Endothelial cell of umbilical vein (primary cell): ENCODE measurements around the gene MYT1. TPM values are rescaled to one million over a fixed set of nuclear protein-coding genes. Genes with fewer than 3 reads are reported as not detected.

Experiments
- BruUV-seq: library from RNA; stranded (reverse); fragments of 400-500 nt; replicated peaks from 2 replicates; lab custom pipeline; 2021; lab: Mats Ljungman, UMichigan
- CTCF ChIA-PET: fragments of 300-600, 350-600 bp; sonication (Branson Sonifier 250); formaldehyde crosslinking; loops from one replicate; lab custom pipeline; 2021; ENCODE audit warnings: antibody characterized with exemption, inconsistent platforms; lab: Charles Lee
- POLR2A ChIA-PET: fragments of 300-600, 350-600 bp; sonication (Branson Sonifier 250); formaldehyde crosslinking; loops from one replicate; lab custom pipeline; 2021; ENCODE audit warnings: antibody characterized with exemption, inconsistent platforms; lab: Charles Lee
- DNase-seq: peaks from one replicate; pipeline ENCODE4 v3.0.0-alpha.2; 2011; ENCODE audit warnings: low read depth, low spot score
- FAIRE-seq: peaks from 2 replicates; lab custom pipeline; 2011; peaks lifted over from hg19 to GRCh38; lab: Jason Lieb, UNC
- H2AFZ ChIP-seq: 2 replicates; pipeline ENCODE4 v1.6.0; 2012; ENCODE audit warnings: low read depth, low read length, control low read depth, inconsistent platforms
- H3K27ac ChIP-seq: 2 replicates; pipeline ENCODE4 v1.5.1; 2011; ENCODE audit warnings: low read depth, mild to moderate bottlenecking, control low read depth, low read length, moderate library complexity; ENCODE audit not compliant: insufficient read depth
- H3K27me3 ChIP-seq, 2 experiments: 2 replicates each; pipeline versions ENCODE4 v1.6.0 to v1.6.1; 2011; ENCODE audit warnings: low read length in 2 of 2, mixed read lengths in 1 of 2; ENCODE audit not compliant: control insufficient read depth in 2 of 2, insufficient read depth in 2 of 2
- H3K36me3 ChIP-seq, 2 experiments: 2 replicates in 1 of 2; 3 replicates in 1 of 2; pipeline ENCODE4 v1.5.1; 2011; ENCODE audit warnings: low read length in 2 of 2, mild to moderate bottlenecking in 1 of 2, moderate library complexity in 1 of 2; ENCODE audit not compliant: control insufficient read depth in 2 of 2, insufficient read depth in 2 of 2; ENCODE audit errors: extremely low read depth in 1 of 2
- H3K4me1 ChIP-seq: 3 replicates; pipeline ENCODE4 v1.5.1; 2011; ENCODE audit warnings: mild to moderate bottlenecking, low read length; ENCODE audit not compliant: control insufficient read depth, insufficient read depth; ENCODE audit errors: extremely low read depth
- H3K4me2 ChIP-seq: 2 replicates; pipeline ENCODE4 v1.6.1; 2011; ENCODE audit warnings: low read length, control low read depth, mixed read lengths; ENCODE audit not compliant: insufficient read depth
- H3K4me3 ChIP-seq, 3 experiments: fragments of 200-600 bp in 1 of 3; sonication (generic), shearing (Covaris generic) in 1 of 3; replicated peaks in 1 of 3; 2 replicates each; pipeline ENCODE4 v1.5.1; 2011 to 2016; ENCODE audit warnings: control low read depth in 3 of 3, low read length in 3 of 3, mild to moderate bottlenecking in 2 of 3, inconsistent platforms in 1 of 3, low read depth in 1 of 3, moderate library complexity in 1 of 3; ENCODE audit not compliant: insufficient read depth in 1 of 3
- H3K79me2 ChIP-seq: 2 replicates; pipeline ENCODE4 v1.6.0; 2012; ENCODE audit warnings: low read length, inconsistent platforms; ENCODE audit not compliant: control insufficient read depth, insufficient read depth
- H3K9ac ChIP-seq: replicated peaks from 2 replicates; pipeline ENCODE3; 2011; ENCODE audit warnings: low read length, control low read depth; ENCODE audit not compliant: insufficient read depth; ENCODE audit errors: extremely low read depth
- H3K9me1 ChIP-seq: replicated peaks from 3 replicates; pipeline ENCODE4 v1.6.0; 2011; ENCODE audit warnings: mild to moderate bottlenecking, low read length; ENCODE audit not compliant: control insufficient read depth, insufficient read depth; ENCODE audit errors: extremely low read depth
- H3K9me3 ChIP-seq: replicated peaks from 2 replicates; pipeline ENCODE4 v1.5.1; 2012; ENCODE audit warnings: low read length, inconsistent platforms; ENCODE audit not compliant: control insufficient read depth, insufficient read depth
- H4K20me1 ChIP-seq: replicated peaks from 2 replicates; pipeline ENCODE3; 2011; ENCODE audit warnings: mild to moderate bottlenecking, low read length; ENCODE audit not compliant: control insufficient read depth, insufficient read depth; ENCODE audit errors: extremely low read depth
- CTCF ChIP-seq, 2 donors: IDR thresholded peaks; 1 replicate in 1 of 2; 2 replicates in 1 of 2; pipeline ENCODE4 v1.5.1; 2011; ENCODE audit warnings: low read length in 2 of 2, mild to moderate bottlenecking in 2 of 2, moderate library complexity in 2 of 2, control low read depth in 1 of 2, inconsistent platforms in 1 of 2, low read depth in 1 of 2; ENCODE audit not compliant: insufficient read depth in 1 of 2; ENCODE audit errors: extremely low read depth in 1 of 2
- EZH2 ChIP-seq: IDR thresholded peaks from 2 replicates; pipeline ENCODE4 v1.6.1; 2012; ENCODE audit warnings: borderline replicate concordance, low read depth, mild to moderate bottlenecking, moderate library complexity, low read length, inconsistent platforms; ENCODE audit not compliant: severe bottlenecking
- FOS ChIP-seq: IDR thresholded peaks from 2 replicates; pipeline ENCODE4 v1.6.1; 2011; ENCODE audit warnings: mild to moderate bottlenecking, low read length, moderate library complexity, borderline replicate concordance; ENCODE audit not compliant: insufficient read depth
- GATA2 ChIP-seq: IDR thresholded peaks from 2 replicates; pipeline ENCODE4 v1.7.0; 2011; ENCODE audit warnings: low read depth, mild to moderate bottlenecking, moderate library complexity, mixed read lengths, low read length; ENCODE audit not compliant: insufficient read length, insufficient read depth
- JUN ChIP-seq: IDR thresholded peaks from 2 replicates; pipeline ENCODE4 v1.6.1; 2011; ENCODE audit warnings: borderline replicate concordance, low read depth; ENCODE audit not compliant: insufficient read length, insufficient read depth
- MAX ChIP-seq: IDR thresholded peaks from 2 replicates; pipeline ENCODE4 v1.6.1; 2011; ENCODE audit not compliant: insufficient read depth, insufficient read length
- MYC ChIP-seq: IDR thresholded peaks from one replicate; pipeline ENCODE4 v1.6.1; 2011; ENCODE audit warnings: mild to moderate bottlenecking, low read depth, low read length
- POLR2A ChIP-seq: IDR thresholded peaks from 2 replicates; pipeline ENCODE4 v1.6.1; 2012; ENCODE audit warnings: low read depth, mild to moderate bottlenecking, control low read depth, low read length
- POLR2AphosphoS5 ChIP-seq: IDR thresholded peaks from 2 replicates; pipeline ENCODE4 v1.6.1; 2012; ENCODE audit warnings: low read depth, mild to moderate bottlenecking, control low read depth, low read length, moderate library complexity; ENCODE audit not compliant: insufficient read depth
- dilution Hi-C: fragments of 300-500 bp; cut with MboI; formaldehyde crosslinking; loops from one replicate; pipeline ENCODE4 v1.15.0; 2019; ENCODE audit warnings: low sequenced_read_pairs; ENCODE audit not compliant: extremely low pct_ligation_motif_present
- intact Hi-C: fragments of 100-400 bp; cut with micrococcal nuclease; formaldehyde crosslinking; loops from one replicate; pipeline ENCODE4 v1.10.0; 2022
- polyA plus RNA-seq, 4 experiments: library from polyadenylated mRNA; depleted of rRNA in 3 of 4; stranded (reverse) in 3 of 4; unstranded in 1 of 4; fragments of >200 nt; gene quantifications; 2 replicates each; pipeline versions ENCODE4 v1.2.1 to v1.2.3, GENCODE V29; 2011 to 2012; ENCODE audit warnings: missing spikeins in 1 of 4
- total RNA-seq: library from RNA; stranded (reverse); gene quantifications from 2 replicates; pipeline ENCODE4 v1.2.3, GENCODE V29; 2021

The MYT1 gene
- total and polyA plus RNA-seq, 2 donors (not counting 3 experiments of a cell fraction or from before 2014, with no cell fraction given), result not detected

GRCh38 chr20:64203037-64203777 lies 39.0 kb downstream of the MYT1 start:
- H3K9me3 ChIP-seq, result no peaks in the 10 kb centered on the region
- DNase-seq (no peak), FAIRE-seq (no peak)
- no peak overlapping the region for H3K4me2 ChIP-seq
- no peak overlapping the region for H3K27ac ChIP-seq
- no peak for TF ChIP-seq GATA2
- TF ChIP-seq CTCF (IDR thresholded peaks at IDR 0.05; ENCODE audit: extremely low read depth in 1 of 2, insufficient read depth in 1 of 2, low read depth in 1 of 2, low read length in 2 of 2), result no peak
- no peak for TF ChIP-seq MYC
- TF ChIP-seq POLR2A, result no peak
- no peak for TF ChIP-seq MAX
- TF ChIP-seq EZH2, result no peak
- no peak for TF ChIP-seq FOS
- no peak for TF ChIP-seq POLR2AphosphoS5
- TF ChIP-seq JUN, result no peak
- no peaks in the 10 kb centered on the region for H4K20me1 ChIP-seq
- ChIA-PET POLR2A (no interaction called here), CTCF (interaction anchor here (0.7 to 0.9 kb wide), 2 partner anchors 9 to 13 kb away, joined by 3 read pairs; no protein-coding TSS in a partner anchor)
- dilution Hi-C loops (no loop called here), intact Hi-C loops (no loop called here)
- H3K9ac ChIP-seq, result no peak overlapping the region
- H3K4me3 ChIP-seq, result no peak overlapping the region
- no peaks in the 10 kb centered on the region for H3K9me1 ChIP-seq
- H3K36me3 ChIP-seq, result no peaks in the 10 kb centered on the region
- BruUV-seq, result no TSS peak
- no peaks in the 10 kb centered on the region for H3K27me3 ChIP-seq
- H3K79me2 ChIP-seq, result no peaks in the 10 kb centered on the region
- no peak overlapping the region for H2AFZ ChIP-seq
- H3K4me1 ChIP-seq, result no peaks in the 10 kb centered on the region
